Measurements from ENCODE around the gene TMEM161B.
"Not testable (repeated sequence)": the region's sequence is repeated elsewhere in the genome, so short reads cannot be mapped to it uniquely, and the experiment has no call there.

TMEM161B gene

GRCh38 chr5:88177486-88177885 is 91.2 kb downstream of the TMEM161B start:
- not testable (repeated sequence) for DNase-seq

GRCh38 chr5:88172847-88173758 is 95.5 kb downstream of the TMEM161B start:
- no peak for DNase-seq

- no peak for DNase-seq
Observed at GRCh38 chr5:88159591-88159990, 109.1 kb downstream of the TMEM161B start.

GRCh38 chr5:88158056-88158455 is 110.6 kb downstream of the TMEM161B start:
- no peak for DNase-seq

GRCh38 chr5:88154891-88155290 is 113.8 kb downstream of the TMEM161B start:
- DNase-seq = no peak

- no peak for DNase-seq
Observed at GRCh38 chr5:88150747-88151146, 117.9 kb downstream of the TMEM161B start.

GRCh38 chr5:88145611-88146467 is 122.8 kb downstream of the TMEM161B start:
- DNase-seq = no peak

- no peak for DNase-seq
Observed at GRCh38 chr5:88145221-88145610, 123.4 kb downstream of the TMEM161B start.
